GM12878 (cell line): Measurements from ENCODE around the gene RPSA. TPM values are rescaled to one million over a fixed set of nuclear protein-coding genes. Genes with fewer than 3 reads are reported as not detected.

Experiments used
- ATAC-seq: fragments of 200-7000 bp; cut with Tn5 transposase; 3 replicates; pipeline ENCODE4 v1.9.1; 2020; ENCODE audit warnings: mild to moderate bottlenecking, moderate library complexity
- BruUV-seq: library from RNA; stranded (reverse); fragments of 400-500 nt; replicated peaks from 2 replicates; lab custom pipeline; 2021; lab: Mats Ljungman, UMichigan
- CTCF ChIA-PET: fragments of 300-600 bp; sonication (Branson Sonifier 250); formaldehyde crosslinking; extraction: SDS; loops from one replicate; lab custom pipeline; 2021; ENCODE audit warnings: inconsistent platforms; lab: Yijun Ruan, JAX
- POLR2A ChIA-PET: fragments of 350-600 bp; formaldehyde crosslinking; extraction: SDS; loops from one replicate; lab custom pipeline; 2021; ENCODE audit warnings: inconsistent platforms; lab: Charles Lee
- RAD21 ChIA-PET: fragments of 300-600 bp; sonication (Branson Sonifier 250); formaldehyde crosslinking; loops from one replicate; lab custom pipeline; 2023; ENCODE audit warnings: antibody characterized with exemption; ENCODE audit not compliant: unreplicated experiment; lab: Charles Lee
- SMC1A ChIA-PET: fragments of 300-600 bp; sonication (Branson Sonifier 250); formaldehyde crosslinking; loops from one replicate; lab custom pipeline; 2023; ENCODE audit not compliant: unreplicated experiment, uncharacterized antibody; lab: Charles Lee
- DNase-seq: peaks from one replicate; pipeline ENCODE4 v3.0.0-alpha.2; 2011; ENCODE audit warnings: low read depth, low spot score
- FAIRE-seq: peaks from 3 replicates; lab custom pipeline; 2011; peaks lifted over from hg19 to GRCh38; lab: Jason Lieb, UNC
- H2AFZ ChIP-seq: 2 replicates; pipeline ENCODE4 v1.6.0; 2011; ENCODE audit warnings: low read depth, low read length, control low read depth; ENCODE audit not compliant: control insufficient read depth
- H3K27ac ChIP-seq: 2 replicates; pipeline ENCODE4 v1.5.1; 2011; ENCODE audit warnings: control low read depth; ENCODE audit not compliant: control insufficient read depth, insufficient read depth
- H3K27me3 ChIP-seq, 2 experiments: replicated peaks in 1 of 2; 2 replicates each; pipeline versions ENCODE4 v1.6.0 to v1.6.1; 2011; ENCODE audit warnings: low read length in 1 of 2; ENCODE audit not compliant: control insufficient read depth in 2 of 2, insufficient read depth in 2 of 2
- H3K36me3 ChIP-seq, 2 experiments: 2 replicates each; pipeline ENCODE4 v1.5.1; 2011; ENCODE audit warnings: low read length in 1 of 2; ENCODE audit not compliant: control insufficient read depth in 2 of 2, insufficient read depth in 2 of 2
- H3K4me1 ChIP-seq: 2 replicates; pipeline ENCODE4 v1.6.1; 2011; ENCODE audit warnings: mild to moderate bottlenecking, low read length, moderate library complexity, mixed read lengths; ENCODE audit not compliant: control insufficient read depth, insufficient read depth
- H3K4me2 ChIP-seq: 2 replicates; pipeline ENCODE4 v1.6.0; 2011; ENCODE audit warnings: control low read depth; ENCODE audit not compliant: control insufficient read depth, insufficient read depth
- H3K4me3 ChIP-seq: fragments of 200-600 bp; sonication (generic); 2 replicates; pipeline ENCODE4 v1.5.1; 2016
- H3K79me2 ChIP-seq: 2 replicates; pipeline ENCODE4 v1.6.0; 2011; ENCODE audit warnings: low read length; ENCODE audit not compliant: control insufficient read depth, insufficient read depth
- H3K9ac ChIP-seq: 2 replicates; pipeline ENCODE4 v1.8.0; 2011; ENCODE audit warnings: low read length, control low read depth, mixed read lengths; ENCODE audit not compliant: control insufficient read depth, insufficient read depth
- H3K9me3 ChIP-seq: replicated peaks from 3 replicates; pipeline ENCODE4 v1.5.1; 2011; ENCODE audit warnings: mild to moderate bottlenecking, low read length; ENCODE audit not compliant: control insufficient read depth, insufficient read depth
- H4K20me1 ChIP-seq: 2 replicates; pipeline ENCODE4 v1.6.0; 2011; ENCODE audit not compliant: control insufficient read depth, insufficient read depth
- BACH1 ChIP-seq: fragments of 450-650 bp; IDR thresholded peaks from 2 replicates; pipeline ENCODE4 v1.6.1; 2017; ENCODE audit warnings: mild to moderate bottlenecking, borderline replicate concordance
- CEBPB ChIP-seq, 2 experiments: fragments of 150-350 bp in 1 of 2; IDR thresholded peaks; 2 replicates each; pipeline ENCODE4 v1.6.1; 2012 to 2014; ENCODE audit warnings: low read depth in 2 of 2, low read length in 2 of 2, borderline replicate concordance in 1 of 2, inconsistent platforms in 1 of 2
- EGR1 ChIP-seq, 2 experiments: IDR thresholded peaks; 1 replicate in 1 of 2; 2 replicates in 1 of 2; pipeline ENCODE4 v1.6.1; 2011 to 2012; ENCODE audit warnings: low read depth in 2 of 2, low read length in 2 of 2, borderline replicate concordance in 1 of 2, mild to moderate bottlenecking in 1 of 2, moderate library complexity in 1 of 2
- FOS ChIP-seq: IDR thresholded peaks from 3 replicates; pipeline ENCODE4 v1.6.1; 2011; ENCODE audit warnings: borderline replicate concordance; ENCODE audit not compliant: insufficient read length; ENCODE audit errors: extremely low read depth
- FOXM1 ChIP-seq: IDR thresholded peaks from 2 replicates; pipeline ENCODE4 v1.6.1; 2012; ENCODE audit warnings: low read depth, mild to moderate bottlenecking, inconsistent platforms, low read length, moderate library complexity
- KDM1A ChIP-seq: fragments of 200-600 bp; sonication (generic); IDR thresholded peaks from 2 replicates; pipeline ENCODE4 v1.6.1; 2016; ENCODE audit warnings: borderline replicate concordance
- KLF5 ChIP-seq: fragments of 450-650 bp; IDR thresholded peaks from 2 replicates; pipeline ENCODE4 v1.6.1; 2014; ENCODE audit warnings: mild to moderate bottlenecking; ENCODE audit not compliant: partially characterized antibody
- RAD21 ChIP-seq: IDR thresholded peaks from 2 replicates; pipeline ENCODE4 v1.6.1; 2011; ENCODE audit warnings: mild to moderate bottlenecking, low read depth, low read length, moderate library complexity; ENCODE audit not compliant: insufficient read depth
- RBBP5 ChIP-seq: fragments of 200-600 bp; sonication (generic); conservative IDR thresholded peaks from 2 replicates; pipeline ENCODE4 v1.6.1; 2016
- RCOR1 ChIP-seq: conservative IDR thresholded peaks from 2 replicates; pipeline ENCODE4 v1.6.1; 2012; ENCODE audit warnings: low read depth, low read length, improper control_type of control experiment
- ZNF622 ChIP-seq: fragments of 450-650 bp; IDR thresholded peaks from 2 replicates; pipeline ENCODE4 v1.6.1; 2017; ENCODE audit warnings: mild to moderate bottlenecking, inconsistent platforms
- WGBS: methylation state at CpG from one replicate; pipeline ENCODE4 v1.1.6; 2016; ENCODE audit warnings: low lambda C conversion rate; ENCODE audit not compliant: insufficient replicate concordance, insufficient coverage; ENCODE audit errors: missing lambda C conversion rate; 5-methylcytosine and 5-hydroxymethylcytosine counted together
- in situ Hi-C: fragments of 300-500 bp; cut with MboI; formaldehyde crosslinking; loops from 9 replicates; pipeline ENCODE4 v1.14.3; 2018; ENCODE audit warnings: mixed read lengths
- intact Hi-C: fragments of 100-400 bp; cut with micrococcal nuclease; formaldehyde crosslinking; loops from one replicate; pipeline ENCODE4 v1.14.2; 2022; ENCODE audit not compliant: unreplicated experiment
- polyA plus RNA-seq, 11 experiments: library from polyadenylated mRNA; depleted of rRNA in 4 of 11; unstranded in 6 of 11; stranded (reverse) in 5 of 11; fragments of >200 nt; fragmentation: Nextera tagmentation in 4 of 11; fragmentation: Illumina TruSeq in 1 of 11; extraction: Ambion mirVana in 4 of 11; extraction: Trizol in 1 of 11; gene quantifications; 1 replicate in 1 of 11; 2 replicates in 10 of 11; pipeline versions ENCODE4 v1.2.1 to v1.2.3, GENCODE V29; 2011 to 2016; ENCODE audit warnings: inconsistent platforms in 2 of 11, missing spikeins in 2 of 11, low read depth in 1 of 11
- total RNA-seq, 4 experiments: library from RNA; depleted of rRNA in 3 of 4; stranded (reverse); fragments of >200 nt in 3 of 4; fragmentation: Illumina TruSeq in 1 of 4; extraction: Trizol in 1 of 4; gene quantifications; 2 replicates each; pipeline versions ENCODE4 v1.2.1 to v1.2.3, GENCODE V29; 2013 to 2021
- TF ChIP-seq, protein P1 (sequence below): IDR thresholded peaks from 2 replicates; pipeline ENCODE4 v1.6.1; 2011; ENCODE audit warnings: borderline replicate concordance, low read depth, mild to moderate bottlenecking, moderate library complexity, mixed read lengths, low read length; ENCODE audit not compliant: insufficient read depth; ENCODE audit errors: extremely low read length
- TF ChIP-seq, protein P2 (sequence below): IDR thresholded peaks from 2 replicates; pipeline ENCODE4 v1.6.1; 2012; ENCODE audit warnings: low read depth, low read length, improper control_type of control experiment
- TF ChIP-seq, protein P3 (sequence below), 3 experiments: IDR thresholded peaks in 2 of 3; conservative IDR thresholded peaks in 1 of 3; 2 replicates each; pipeline ENCODE4 v1.5.1; 2011; ENCODE audit warnings: low read depth in 3 of 3, low read length in 3 of 3, mild to moderate bottlenecking in 3 of 3, control low read depth in 2 of 3, moderate library complexity in 2 of 3, inconsistent platforms in 1 of 3, mixed read lengths in 1 of 3; ENCODE audit not compliant: control insufficient read depth in 2 of 3, insufficient read depth in 1 of 3; ENCODE audit errors: extremely low read depth in 1 of 3
- TF ChIP-seq, protein P4 (sequence below): fragments of 150-350 bp; IDR thresholded peaks from 2 replicates; pipeline ENCODE4 v1.6.1; 2016; ENCODE audit warnings: low read depth, low read length

Gene RPSA
- total and polyA plus RNA-seq, 10 of the 15 experiments (the other 5 are each of a cell fraction or from before 2014, with no cell fraction given) = 1,012 to 5,036 (median 3,460) TPM

DNA sequence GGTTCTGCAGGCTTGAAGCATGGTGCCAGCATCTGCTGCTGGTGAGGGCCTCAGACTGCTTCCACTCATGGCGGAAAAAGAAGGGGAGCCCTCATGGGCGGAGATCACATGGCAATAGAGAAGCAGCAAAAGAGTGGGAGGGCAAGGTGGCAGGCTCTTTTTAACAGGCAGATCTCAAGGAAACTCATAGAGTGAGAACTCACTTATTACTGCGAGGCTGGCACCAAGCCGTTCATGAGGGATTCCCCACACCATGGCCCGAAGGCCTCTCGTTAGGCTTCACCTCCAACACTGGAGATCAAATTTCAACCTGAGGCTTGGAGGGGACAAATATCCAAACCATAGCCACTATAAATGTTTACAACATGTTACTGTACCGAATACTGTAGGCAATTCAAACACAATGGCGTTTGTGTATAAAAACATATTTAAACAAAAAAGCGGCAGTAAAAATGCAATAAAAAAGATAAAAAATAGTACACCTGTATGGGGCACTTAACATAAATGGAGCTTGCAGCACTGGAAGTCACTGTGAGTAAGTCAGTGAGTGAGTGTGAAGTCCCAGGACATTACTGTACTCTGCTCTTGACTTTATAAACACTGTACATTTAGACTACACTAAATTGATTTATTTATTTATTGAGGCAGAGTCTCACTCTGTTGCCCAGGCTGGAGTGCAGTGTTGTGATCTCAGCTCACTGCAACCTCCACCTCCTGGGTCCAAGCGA is 42.1 kb downstream of the RPSA start:
- H3K4me2 ChIP-seq = no peak overlapping the region
- no peaks in the 10 kb centered on the region for H3K36me3 ChIP-seq
- ChIA-PET RAD21 (no interaction called here), CTCF (interaction anchor here (1.0 to 4.7 kb wide), 9 partner anchors 10 to 221 kb away, joined by 3 to 60 read pairs (median 7); partner anchors contain the start of gene RPSA), POLR2A (no interaction called here), SMC1A (interaction anchor here (0.6 to 2.5 kb wide), 4 partner anchors 24 to 51 kb away, joined by 3 to 20 read pairs (median 3); no protein-coding TSS in a partner anchor)
- H2AFZ ChIP-seq = no peak overlapping the region
- no peak overlapping the region for H3K27ac ChIP-seq
- no peak overlapping the region for H3K9ac ChIP-seq
- no peak for ATAC-seq
- H3K4me1 ChIP-seq = no peaks in the 10 kb centered on the region
- no peak for DNase-seq
- no peaks in the 10 kb centered on the region; a peak in 1 of 4 replicates for H3K27me3 ChIP-seq
- H4K20me1 ChIP-seq = no peaks in the 10 kb centered on the region
- no TSS peak for BruUV-seq
- intact Hi-C loops (loop anchor here (1.0 to 10.0 kb wide), 2 partner anchors 50 to 726 kb away; no protein-coding TSS in a partner anchor), in situ Hi-C loops (no loop called here)
- WGBS = 48% methylated on average over 10 of the region's 10 CpGs
- FAIRE-seq = no peak
- no peaks in the 10 kb centered on the region for H3K9me3 ChIP-seq
- H3K4me3 ChIP-seq = no peak overlapping the region
- no peaks in the 10 kb centered on the region for H3K79me2 ChIP-seq
- TF ChIP-seq KLF5 = no peak
- TF ChIP-seq, protein P1, sequence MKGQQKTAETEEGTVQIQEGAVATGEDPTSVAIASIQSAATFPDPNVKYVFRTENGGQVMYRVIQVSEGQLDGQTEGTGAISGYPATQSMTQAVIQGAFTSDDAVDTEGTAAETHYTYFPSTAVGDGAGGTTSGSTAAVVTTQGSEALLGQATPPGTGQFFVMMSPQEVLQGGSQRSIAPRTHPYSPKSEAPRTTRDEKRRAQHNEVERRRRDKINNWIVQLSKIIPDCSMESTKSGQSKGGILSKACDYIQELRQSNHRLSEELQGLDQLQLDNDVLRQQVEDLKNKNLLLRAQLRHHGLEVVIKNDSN = no peak
- no peak for TF ChIP-seq RCOR1
- no peak for TF ChIP-seq KDM1A
- no peak for TF ChIP-seq BACH1
- TF ChIP-seq RBBP5 = no peak
- no peak for TF ChIP-seq RAD21
- TF ChIP-seq ZNF622 = no peak
- no peak for TF ChIP-seq EGR1 (IDR thresholded peaks at IDR 0.05; ENCODE audit: borderline replicate concordance in 1 of 2, low read depth in 2 of 2, low read length in 2 of 2)
- TF ChIP-seq FOS = no peak
- no peak for TF ChIP-seq FOXM1
- TF ChIP-seq, protein P2, sequence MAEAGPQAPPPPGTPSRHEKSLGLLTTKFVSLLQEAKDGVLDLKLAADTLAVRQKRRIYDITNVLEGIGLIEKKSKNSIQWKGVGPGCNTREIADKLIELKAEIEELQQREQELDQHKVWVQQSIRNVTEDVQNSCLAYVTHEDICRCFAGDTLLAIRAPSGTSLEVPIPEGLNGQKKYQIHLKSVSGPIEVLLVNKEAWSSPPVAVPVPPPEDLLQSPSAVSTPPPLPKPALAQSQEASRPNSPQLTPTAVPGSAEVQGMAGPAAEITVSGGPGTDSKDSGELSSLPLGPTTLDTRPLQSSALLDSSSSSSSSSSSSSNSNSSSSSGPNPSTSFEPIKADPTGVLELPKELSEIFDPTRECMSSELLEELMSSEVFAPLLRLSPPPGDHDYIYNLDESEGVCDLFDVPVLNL = no peak
- TF ChIP-seq, protein P3, sequence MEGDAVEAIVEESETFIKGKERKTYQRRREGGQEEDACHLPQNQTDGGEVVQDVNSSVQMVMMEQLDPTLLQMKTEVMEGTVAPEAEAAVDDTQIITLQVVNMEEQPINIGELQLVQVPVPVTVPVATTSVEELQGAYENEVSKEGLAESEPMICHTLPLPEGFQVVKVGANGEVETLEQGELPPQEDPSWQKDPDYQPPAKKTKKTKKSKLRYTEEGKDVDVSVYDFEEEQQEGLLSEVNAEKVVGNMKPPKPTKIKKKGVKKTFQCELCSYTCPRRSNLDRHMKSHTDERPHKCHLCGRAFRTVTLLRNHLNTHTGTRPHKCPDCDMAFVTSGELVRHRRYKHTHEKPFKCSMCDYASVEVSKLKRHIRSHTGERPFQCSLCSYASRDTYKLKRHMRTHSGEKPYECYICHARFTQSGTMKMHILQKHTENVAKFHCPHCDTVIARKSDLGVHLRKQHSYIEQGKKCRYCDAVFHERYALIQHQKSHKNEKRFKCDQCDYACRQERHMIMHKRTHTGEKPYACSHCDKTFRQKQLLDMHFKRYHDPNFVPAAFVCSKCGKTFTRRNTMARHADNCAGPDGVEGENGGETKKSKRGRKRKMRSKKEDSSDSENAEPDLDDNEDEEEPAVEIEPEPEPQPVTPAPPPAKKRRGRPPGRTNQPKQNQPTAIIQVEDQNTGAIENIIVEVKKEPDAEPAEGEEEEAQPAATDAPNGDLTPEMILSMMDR (IDR thresholded peaks at IDR 0.05 in 2 of 3, conservative IDR thresholded peaks at IDR 0.05 in 1 of 3; ENCODE audit: control insufficient read depth in 2 of 3, extremely low read depth in 1 of 3, insufficient read depth in 1 of 3, low read depth in 3 of 3, low read length in 3 of 3) = no peak
- TF ChIP-seq CEBPB (IDR thresholded peaks at IDR 0.05; ENCODE audit: borderline replicate concordance in 1 of 2, low read depth in 2 of 2, low read length in 2 of 2) = no peak
- TF ChIP-seq, protein P4, sequence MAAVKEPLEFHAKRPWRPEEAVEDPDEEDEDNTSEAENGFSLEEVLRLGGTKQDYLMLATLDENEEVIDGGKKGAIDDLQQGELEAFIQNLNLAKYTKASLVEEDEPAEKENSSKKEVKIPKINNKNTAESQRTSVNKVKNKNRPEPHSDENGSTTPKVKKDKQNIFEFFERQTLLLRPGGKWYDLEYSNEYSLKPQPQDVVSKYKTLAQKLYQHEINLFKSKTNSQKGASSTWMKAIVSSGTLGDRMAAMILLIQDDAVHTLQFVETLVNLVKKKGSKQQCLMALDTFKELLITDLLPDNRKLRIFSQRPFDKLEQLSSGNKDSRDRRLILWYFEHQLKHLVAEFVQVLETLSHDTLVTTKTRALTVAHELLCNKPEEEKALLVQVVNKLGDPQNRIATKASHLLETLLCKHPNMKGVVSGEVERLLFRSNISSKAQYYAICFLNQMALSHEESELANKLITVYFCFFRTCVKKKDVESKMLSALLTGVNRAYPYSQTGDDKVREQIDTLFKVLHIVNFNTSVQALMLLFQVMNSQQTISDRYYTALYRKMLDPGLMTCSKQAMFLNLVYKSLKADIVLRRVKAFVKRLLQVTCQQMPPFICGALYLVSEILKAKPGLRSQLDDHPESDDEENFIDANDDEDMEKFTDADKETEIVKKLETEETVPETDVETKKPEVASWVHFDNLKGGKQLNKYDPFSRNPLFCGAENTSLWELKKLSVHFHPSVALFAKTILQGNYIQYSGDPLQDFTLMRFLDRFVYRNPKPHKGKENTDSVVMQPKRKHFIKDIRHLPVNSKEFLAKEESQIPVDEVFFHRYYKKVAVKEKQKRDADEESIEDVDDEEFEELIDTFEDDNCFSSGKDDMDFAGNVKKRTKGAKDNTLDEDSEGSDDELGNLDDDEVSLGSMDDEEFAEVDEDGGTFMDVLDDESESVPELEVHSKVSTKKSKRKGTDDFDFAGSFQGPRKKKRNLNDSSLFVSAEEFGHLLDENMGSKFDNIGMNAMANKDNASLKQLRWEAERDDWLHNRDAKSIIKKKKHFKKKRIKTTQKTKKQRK = no peak
